ENCODE data around the gene TEKTIP1. TPM values are rescaled to one million over a fixed set of nuclear protein-coding genes. Genes with fewer than 3 reads are reported as not detected.

TEKTIP1 gene
- total RNA-seq = not detected in 2 replicates

DNA sequence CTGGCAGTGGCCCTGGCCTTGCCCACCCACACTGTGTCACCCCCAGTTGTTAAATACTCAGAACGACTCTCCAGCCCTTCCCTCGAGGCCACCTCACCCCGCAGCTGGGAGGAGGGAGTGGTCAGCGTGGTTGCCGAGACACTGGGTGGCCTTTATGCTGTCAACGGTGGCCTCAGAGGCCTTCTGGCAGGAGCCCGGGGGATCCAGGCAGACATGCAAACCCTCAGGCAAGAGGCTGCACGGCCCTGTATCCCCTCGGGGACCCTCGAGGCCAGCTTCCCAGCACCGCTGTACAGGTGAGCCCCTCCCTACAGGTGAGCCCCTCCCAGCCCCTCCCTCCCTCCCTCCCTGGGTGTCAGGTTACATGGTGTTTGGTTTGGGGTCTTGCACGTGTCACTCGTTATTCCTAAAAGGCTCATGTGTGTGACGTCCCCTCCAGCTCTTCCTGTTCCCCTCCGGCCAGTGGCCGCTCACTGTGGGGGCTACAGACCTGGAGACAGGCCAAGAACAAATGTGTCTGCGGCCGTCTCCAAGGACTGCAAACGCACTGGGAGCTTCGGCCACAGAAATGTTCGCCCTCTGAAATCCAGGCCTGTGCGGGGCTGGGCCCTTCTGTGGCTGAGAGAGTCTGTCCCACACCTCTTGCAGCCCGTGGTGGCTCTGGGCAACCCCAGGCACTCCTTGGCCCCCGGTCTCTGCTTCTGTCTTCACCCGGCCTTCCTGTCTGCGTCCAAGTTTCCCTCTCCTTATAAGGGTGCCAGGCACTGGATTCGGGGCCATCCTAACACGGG is at the start of gene TEKTIP1:
Gene TEKTIP1, plus strand, starts transcription at position 210 of the 791 bp plus-strand sequence. Its CDS starts 4 bp downstream, at position 214.

DNA sequence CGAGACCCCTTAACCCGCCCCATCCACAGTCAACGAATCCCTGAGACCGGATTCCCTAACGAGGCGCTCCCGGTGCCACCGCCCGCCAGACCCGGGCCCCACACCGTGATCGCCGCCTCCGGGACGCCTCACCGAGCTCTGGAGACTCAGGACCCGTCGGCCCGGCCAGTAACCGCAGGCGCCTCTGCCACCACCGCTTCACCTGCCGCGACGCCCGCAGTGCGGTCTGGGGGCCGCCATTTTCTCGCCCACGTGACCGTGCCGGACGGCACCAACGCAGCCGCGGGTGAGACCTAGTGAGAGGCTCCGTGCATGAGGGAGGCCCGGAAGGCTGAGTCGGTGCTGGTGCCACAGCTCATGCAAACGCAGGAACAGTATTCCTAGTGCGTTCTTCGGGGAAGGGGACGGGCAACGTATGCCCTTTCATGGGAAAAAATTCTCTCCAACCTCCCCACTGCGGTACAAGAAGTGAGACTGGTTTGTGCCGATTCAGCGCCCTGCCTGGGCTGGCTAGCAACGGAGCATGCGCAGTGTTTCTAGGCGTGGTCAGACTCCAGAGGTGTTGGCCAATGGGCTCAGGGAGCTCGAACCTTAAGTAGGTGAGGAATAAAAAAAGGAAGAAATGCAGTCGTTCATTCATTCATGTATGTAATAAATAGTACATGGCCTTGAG is 38.4 kb upstream of the TEKTIP1 start, which contains the start of gene DOHH:
Gene DOHH, minus strand, starts transcription at position 246 of the 673 bp plus-strand sequence. CDS start 3,860 bp downstream, outside the sequence.

DNA sequence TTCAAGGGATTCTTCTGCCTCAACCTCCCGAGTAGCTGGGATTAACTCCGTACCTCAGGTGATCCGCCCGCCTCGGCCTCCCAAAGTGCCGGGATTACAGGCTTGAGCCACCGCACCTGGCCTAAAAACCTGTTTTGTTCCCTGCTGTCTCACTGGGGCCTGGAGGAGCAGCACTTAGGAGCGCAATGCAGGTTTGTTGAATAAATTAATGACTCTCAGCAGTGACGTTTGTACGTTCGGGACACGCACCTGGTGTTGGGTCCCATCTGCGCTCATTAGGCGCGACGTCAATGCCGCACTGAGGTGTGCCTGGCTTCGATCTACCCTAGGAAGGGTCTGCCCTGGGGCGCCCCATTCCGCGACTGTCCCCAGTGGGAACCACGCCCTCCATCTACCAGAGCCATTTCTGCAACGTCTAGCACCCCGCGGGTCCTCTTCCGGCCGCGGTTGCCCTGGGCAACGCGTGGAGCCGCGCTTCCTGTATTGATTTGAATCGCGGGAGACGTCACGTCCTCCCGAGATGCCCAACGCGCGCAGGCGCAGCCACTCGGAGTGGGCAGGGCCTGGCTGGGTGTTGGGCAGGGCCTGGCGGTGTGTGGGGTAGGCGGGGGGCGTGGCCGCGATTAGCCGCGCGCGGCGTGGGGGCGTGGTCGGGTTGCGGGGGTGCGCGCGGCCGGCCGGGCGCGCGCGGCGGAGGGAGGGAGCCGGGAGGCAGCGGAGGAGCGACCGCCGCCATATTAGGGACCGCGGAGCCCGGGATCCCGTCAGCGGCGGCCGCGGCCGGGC is 33.2 kb upstream of the TEKTIP1 start, which contains the start of gene FZR1:
Gene FZR1, plus strand, starts transcription at position 714 of the 786 bp plus-strand sequence. CDS start 16,679 bp downstream, outside the sequence.

DNA sequence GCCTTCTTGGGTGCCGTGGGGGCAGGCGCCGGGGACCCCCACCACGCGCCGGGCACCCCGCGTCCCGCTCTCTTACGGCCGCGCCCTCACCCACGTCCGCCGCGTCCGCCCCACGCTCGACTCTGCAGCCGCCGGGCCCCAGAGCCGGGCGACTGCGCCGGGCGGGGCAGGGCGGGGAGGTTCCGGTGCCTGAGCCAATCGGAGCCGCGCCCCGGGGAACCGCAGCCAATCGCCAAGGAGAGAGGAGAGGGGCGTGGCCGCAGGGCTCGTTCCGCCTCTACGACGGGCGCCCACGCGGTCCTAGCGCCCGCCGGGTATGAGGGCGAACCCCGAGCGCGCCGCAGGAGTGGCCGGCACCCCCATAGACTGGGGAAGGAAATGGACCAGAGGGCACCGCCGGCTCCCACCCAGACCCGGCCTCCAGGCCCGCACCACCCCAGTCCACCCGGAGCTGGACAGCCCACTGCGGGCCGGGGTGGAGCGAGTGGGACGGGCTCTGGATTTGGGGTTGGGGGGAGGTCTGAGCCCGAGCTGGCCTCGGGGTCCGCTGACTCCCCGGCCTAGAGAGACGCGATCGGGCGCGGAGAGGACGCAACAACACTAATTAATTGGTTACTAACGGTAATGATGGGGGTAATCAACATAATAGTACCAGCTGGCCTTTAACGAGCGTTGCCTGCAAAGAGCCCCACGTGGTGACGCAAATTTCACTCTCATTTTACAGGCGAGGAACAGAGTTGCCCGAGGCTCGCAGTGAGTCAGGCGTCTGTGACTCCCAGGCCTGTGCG is 18.7 kb downstream of the TEKTIP1 start, which contains the start of gene MFSD12:
Gene MFSD12, minus strand, starts transcription at position 126 of the 788 bp plus-strand sequence. CDS start 183 bp downstream, outside the sequence.

DNA sequence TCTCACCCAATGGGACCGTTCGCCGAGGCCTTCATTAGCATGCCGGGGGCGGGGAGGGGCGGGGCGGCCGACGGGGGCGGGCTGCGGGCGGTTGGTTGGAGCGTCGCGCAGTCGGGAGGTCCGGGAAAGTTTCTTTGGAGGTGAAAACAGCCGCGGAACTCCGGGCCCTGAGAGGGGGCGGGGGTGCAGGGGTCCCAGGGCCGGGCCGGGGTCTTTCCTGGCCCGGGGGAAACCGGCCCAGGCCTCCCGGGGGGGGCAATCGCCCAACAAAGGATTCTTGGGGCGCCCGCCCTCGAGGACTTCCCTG is 33.8 kb downstream of the TEKTIP1 start, which contains the start of gene HMG20B:
Gene HMG20B, plus strand, starts transcription at position 90 of the 307 bp plus-strand sequence. CDS start 366 bp downstream, outside the sequence.

DNA sequence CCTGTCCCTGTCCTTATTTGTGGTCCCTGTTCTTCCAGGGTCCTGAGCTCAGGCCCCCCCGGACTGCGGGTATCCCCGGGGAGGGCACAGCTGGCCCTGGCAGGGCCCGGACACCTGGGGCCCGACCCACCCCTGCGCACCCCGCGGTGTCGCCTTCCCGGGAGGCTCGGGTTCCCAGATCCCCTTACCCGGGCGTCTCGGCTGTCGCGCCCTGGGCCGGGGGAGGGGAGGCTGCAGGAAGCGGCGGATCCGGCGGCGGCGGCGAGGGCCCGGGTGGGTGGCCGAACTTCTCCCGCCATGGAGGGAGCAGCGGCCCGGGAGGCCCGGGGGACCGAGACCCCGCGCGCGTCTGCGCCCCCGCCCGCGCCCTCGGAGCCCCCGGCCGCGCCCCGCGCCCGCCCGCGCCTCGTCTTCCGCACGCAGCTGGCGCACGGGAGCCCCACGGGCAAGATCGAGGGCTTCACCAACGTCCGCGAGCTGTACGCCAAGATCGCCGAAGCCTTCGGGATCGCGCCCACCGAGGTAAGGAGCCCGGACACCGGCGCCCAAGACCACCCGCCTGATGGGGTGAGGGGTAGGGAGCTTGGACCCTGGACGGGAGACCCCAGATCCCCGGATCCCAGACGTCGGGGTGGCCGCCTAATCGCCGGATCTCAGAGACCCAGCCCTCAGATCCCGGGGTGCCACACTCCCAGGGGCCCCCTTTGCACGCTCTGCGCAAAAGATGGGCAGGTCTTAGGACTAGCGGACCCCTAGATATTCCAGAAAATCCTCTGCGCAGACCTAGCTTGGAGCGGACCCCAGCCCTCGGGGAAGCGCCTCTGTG is 46.5 kb downstream of the TEKTIP1 start, which contains the start of gene GIPC3:
Gene GIPC3, plus strand, starts transcription at position 178 of the 826 bp plus-strand sequence. Its CDS starts 120 bp downstream, at position 298.

Small RNAs within 50 kb of the gene (small RNA-seq; reads per million reads assigned to genes)
- not detected for gene AC005786.1 (ENCODE audit: low replicate concordance)
- 0.10 reads per million for gene RF00212 (ENCODE audit: low replicate concordance)

Other genes starting within 250 kb of the TEKTIP1 start
- 54.9 and 83.8 TPM in 2 replicates for gene NFIC, start 172.6 kb upstream of the TEKTIP1 start, total RNA-seq
- gene SMIM24, start 58.6 kb upstream of the TEKTIP1 start, total RNA-seq = not detected in 2 replicates
- gene SMIM44, start 55.7 kb upstream of the TEKTIP1 start, total RNA-seq = not detected in 2 replicates
- gene DOHH, start 38.5 kb upstream of the TEKTIP1 start, total RNA-seq = 13.8 and 18.0 TPM in 2 replicates
- 36.3 and 63.3 TPM in 2 replicates for gene FZR1, start 32.9 kb upstream of the TEKTIP1 start, total RNA-seq
- 122 and 179 TPM in 2 replicates for gene MFSD12, start 18.4 kb downstream of the TEKTIP1 start, total RNA-seq
- 74.4 and 82.3 TPM in 2 replicates for gene HMG20B, start 33.8 kb downstream of the TEKTIP1 start, total RNA-seq
- under 0.01 and 0.14 TPM in 2 replicates for gene GIPC3, start 46.3 kb downstream of the TEKTIP1 start, total RNA-seq
- 1.5 and 5.6 TPM in 2 replicates for gene TBXA2R, start 67.7 kb downstream of the TEKTIP1 start, total RNA-seq
- 23.6 and 36.8 TPM in 2 replicates for gene CACTIN, start 87.6 kb downstream of the TEKTIP1 start, total RNA-seq
- 27.4 and 46.8 TPM in 2 replicates for gene PIP5K1C, start 161.3 kb downstream of the TEKTIP1 start, total RNA-seq
- gene TJP3, start 169.2 kb downstream of the TEKTIP1 start, total RNA-seq = not detected in 2 replicates
- 24.1 and 27.8 TPM in 2 replicates for gene APBA3, start 222.5 kb downstream of the TEKTIP1 start, total RNA-seq
- gene MRPL54, start 223.5 kb downstream of the TEKTIP1 start, total RNA-seq = 41.4 and 61.5 TPM in 2 replicates
- gene RAX2, start 233.1 kb downstream of the TEKTIP1 start, total RNA-seq = not detected in 2 replicates
- gene MATK, start 247.2 kb downstream of the TEKTIP1 start, total RNA-seq = not detected in 2 replicates

Measured in placental pericyte (primary cell).